Coronary artery (tissue), 2 donors: ENCODE measurements around the gene GPX3.

Experiments
- DNase-seq: peaks from one replicate; pipeline ENCODE4 v3.0.0-alpha.2; 2017; ENCODE audit warnings: low spot score
- H3K27ac ChIP-seq, 2 donors: fragments of 200-600 bp; sonication (generic); one replicate each; pipeline ENCODE4 v1.5.1; 2016 to 2019
- H3K4me3 ChIP-seq: fragments of 200-600 bp; sonication (generic); 2 replicates; pipeline ENCODE4 v1.5.1; 2016; ENCODE audit warnings: mild to moderate bottlenecking, moderate library complexity
- CTCF ChIP-seq: fragments of 200-600 bp; sonication (generic); IDR thresholded peaks from one replicate; pipeline ENCODE4 v1.5.1; 2019; ENCODE audit warnings: antibody characterized with exemption

The GPX3 gene

GRCh38 chr5:151070449-151070848 lies 50.1 kb downstream of the GPX3 start:
- no peak overlapping the region for H3K27ac ChIP-seq
- no peak for TF ChIP-seq CTCF
- no peak for DNase-seq

GRCh38 chr5:151071021-151071420 lies 50.6 kb downstream of the GPX3 start:
- no peak for DNase-seq
- no peak overlapping the region for H3K4me3 ChIP-seq
- TF ChIP-seq CTCF: no peak
- no peak overlapping the region for H3K27ac ChIP-seq

More at GRCh38 chr5:151070449-151070848, 50.1 kb downstream of the GPX3 start:
- no peak overlapping the region for H3K4me3 ChIP-seq

- no peak for TF ChIP-seq CTCF
- DNase-seq: no peak
- Histone ChIP-seq H3K4me3 (no peak overlapping the region), H3K27ac (peak overlapping the region in 1 of 2 donors; percentile 66)
Observed at GRCh38 chr5:151071848-151072629, 51.6 kb downstream of the GPX3 start.

GRCh38 chr5:151072630-151073025 lies 52.2 kb downstream of the GPX3 start:
- Histone ChIP-seq H3K4me3 (no peak overlapping the region), H3K27ac (peak overlapping the region in 1 of 2 donors; percentile 66)
- no peak for TF ChIP-seq CTCF
- no peak for DNase-seq

GRCh38 chr5:151073280-151073679 lies 52.9 kb downstream of the GPX3 start:
- no peak for TF ChIP-seq CTCF
- Histone ChIP-seq H3K4me3 (no peak overlapping the region), H3K27ac (no peak overlapping the region)
- no peak for DNase-seq

- Histone ChIP-seq H3K4me3 (no peak overlapping the region), H3K27ac (no peak overlapping the region)
- no peak for TF ChIP-seq CTCF
- no peak for DNase-seq
Observed at GRCh38 chr5:151074557-151074956, 54.2 kb downstream of the GPX3 start.

- TF ChIP-seq CTCF: no peak
- H3K4me3 ChIP-seq: no peak overlapping the region
- H3K27ac ChIP-seq: no peak overlapping the region
- DNase-seq: no peak
Observed at GRCh38 chr5:151075698-151076331, 55.4 kb downstream of the GPX3 start.
